Common myeloid progenitor, CD34-positive (primary cell): ENCODE data around the gene PRL.
A peak's percentile ranks its signal among the peaks of the same experiment; 100 is the strongest.

ENCODE experiments used
- CTCF ChIA-PET: fragments of 350-600 bp; sonication (Branson Sonifier 250); formaldehyde crosslinking; loops from one replicate; lab custom pipeline; 2021; ENCODE audit warnings: antibody characterized with exemption; lab: Charles Lee
- POLR2A ChIA-PET: fragments of 350-600 bp; sonication (Branson Sonifier 250); formaldehyde crosslinking; loops from one replicate; lab custom pipeline; 2021; ENCODE audit warnings: antibody characterized with exemption; lab: Charles Lee
- DNase-seq, 3 donors: peaks; one replicate each; pipeline versions ENCODE4 v3.0.0 to v3.0.0-alpha.2; 2013
- H3K27ac ChIP-seq, 2 experiments: 1 replicate in 1 of 2; 2 replicates in 1 of 2; pipeline ENCODE4 v1.7.0; 2013; ENCODE audit warnings: inconsistent platforms in 2 of 2, low read length in 2 of 2, mild to moderate bottlenecking in 2 of 2, low read depth in 1 of 2, moderate library complexity in 1 of 2; ENCODE audit not compliant: severe bottlenecking in 2 of 2, insufficient read depth in 1 of 2, poor library complexity in 1 of 2
- H3K27me3 ChIP-seq, 5 experiments: replicated peaks in 2 of 5; 1 replicate in 3 of 5; 2 replicates in 2 of 5; pipeline versions ENCODE4 v1.6.1 to v1.7.0; 2013; ENCODE audit warnings: low read length in 4 of 5, mild to moderate bottlenecking in 2 of 5, moderate library complexity in 2 of 5, inconsistent platforms in 1 of 5; ENCODE audit not compliant: insufficient read depth in 5 of 5, control insufficient read depth in 4 of 5
- H3K36me3 ChIP-seq, 4 experiments: 1 replicate in 2 of 4; 2 replicates in 2 of 4; pipeline versions ENCODE4 v1.6.1 to v1.7.0; 2013; ENCODE audit warnings: low read length in 3 of 4, control low read depth in 1 of 4, mild to moderate bottlenecking in 1 of 4; ENCODE audit not compliant: control insufficient read depth in 4 of 4, insufficient read depth in 4 of 4
- H3K4me1 ChIP-seq, 4 experiments: 1 replicate in 3 of 4; 2 replicates in 1 of 4; pipeline versions ENCODE4 v1.6.1 to v1.7.1; 2013; ENCODE audit warnings: low read length in 3 of 4, mild to moderate bottlenecking in 3 of 4, control low read depth in 1 of 4, inconsistent platforms in 1 of 4, moderate library complexity in 1 of 4; ENCODE audit not compliant: control insufficient read depth in 4 of 4, insufficient read depth in 4 of 4; ENCODE audit errors: control extremely low read depth in 1 of 4
- H3K4me3 ChIP-seq, 7 experiments: 1 replicate in 4 of 7; 2 replicates in 3 of 7; pipeline versions ENCODE4 v1.5.1 to v1.7.0; 2013; ENCODE audit warnings: mild to moderate bottlenecking in 7 of 7, low read length in 6 of 7, moderate library complexity in 6 of 7, inconsistent platforms in 2 of 7, low read depth in 2 of 7, control low read depth in 1 of 7; ENCODE audit not compliant: insufficient read depth in 4 of 7, control insufficient read depth in 1 of 7; ENCODE audit errors: extremely low read depth in 1 of 7
- H3K9me3 ChIP-seq, 5 experiments: 1 replicate in 4 of 5; 2 replicates in 1 of 5; pipeline versions ENCODE4 v1.6.1 to v1.7.1; 2013; ENCODE audit warnings: low read length in 4 of 5, mild to moderate bottlenecking in 2 of 5, inconsistent platforms in 1 of 5, low read depth in 1 of 5, moderate library complexity in 1 of 5; ENCODE audit not compliant: control insufficient read depth in 4 of 5, insufficient read depth in 2 of 5; ENCODE audit errors: control extremely low read depth in 1 of 5
- WGBS: methylation state at CpG from one replicate; pipeline ENCODE4 v1.1.5; 2013; ENCODE audit not compliant: insufficient coverage; 5-methylcytosine and 5-hydroxymethylcytosine counted together

The PRL gene

DNA sequence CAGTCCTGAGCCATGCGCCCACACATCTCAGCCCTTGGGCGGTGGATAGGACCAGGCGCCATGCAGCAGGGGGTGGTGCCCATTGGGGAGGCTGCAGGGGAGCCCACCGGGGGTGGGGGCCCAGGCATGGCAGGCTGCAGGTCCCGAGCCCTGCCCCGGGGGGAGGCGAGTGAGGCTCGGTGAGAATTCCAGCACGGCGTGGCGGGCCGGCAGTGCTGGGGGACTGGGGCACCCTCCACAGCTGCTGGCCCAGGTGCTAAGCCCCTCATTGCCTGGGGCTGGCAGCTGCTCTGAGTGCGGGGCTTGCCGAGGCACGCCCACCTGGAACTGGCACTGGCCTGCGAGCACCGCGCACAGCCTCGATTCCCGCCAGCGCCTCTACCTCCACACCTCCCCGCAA, 21.6 kb upstream of the PRL start:
- 95% methylated on average over 22 of the region's 22 CpGs for WGBS
- DNase-seq = no peak
- peaks cover 0 to 2% (median 0%) of the 10 kb centered on the region in 4 experiments for H3K4me1 ChIP-seq
- H3K36me3 ChIP-seq = no peaks in the 10 kb centered on the region
- H3K27me3 ChIP-seq = no peaks in the 10 kb centered on the region
- CTCF ChIA-PET = no interaction called here
- POLR2A ChIA-PET = no interaction called here
- H3K4me3 ChIP-seq = no peak overlapping the region
- no peak overlapping the region for H3K27ac ChIP-seq
- H3K9me3 ChIP-seq = peaks cover 0 to 8% (median 3%) of the 10 kb centered on the region in 5 experiments

DNA sequence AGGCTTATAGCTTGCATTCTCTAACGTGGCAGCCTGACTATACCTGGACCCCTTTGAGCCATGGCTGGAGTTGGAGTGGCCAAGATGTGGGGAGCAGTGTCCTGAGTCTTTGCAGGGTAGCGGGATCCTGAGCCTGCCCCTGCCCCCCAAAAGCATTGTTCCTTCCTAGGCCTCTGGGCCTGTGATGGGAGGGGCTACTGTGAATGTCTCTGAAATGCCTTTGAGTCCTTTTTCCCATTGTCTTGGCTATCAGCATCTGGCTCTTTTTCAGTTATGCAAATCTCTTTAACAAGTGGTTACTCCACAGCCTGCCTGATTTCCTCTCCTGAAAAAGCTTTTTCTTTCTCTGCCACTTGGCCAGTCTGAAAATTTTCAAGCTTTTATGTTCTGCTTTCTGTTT, 17.0 kb upstream of the PRL start:
- WGBS = 100% methylated on average over 1 of the region's 2 CpGs
- POLR2A ChIA-PET = no interaction called here
- H3K4me3 ChIP-seq = no peak overlapping the region
- H3K36me3 ChIP-seq = no peaks in the 10 kb centered on the region
- H3K9me3 ChIP-seq = peaks cover 0 to 36% (median 10%) of the 10 kb centered on the region in 5 experiments
- CTCF ChIA-PET = no interaction called here
- no peak for DNase-seq
- H3K27ac ChIP-seq = no peak overlapping the region
- no peaks in the 10 kb centered on the region for H3K27me3 ChIP-seq
- H3K4me1 ChIP-seq = peaks cover 0 to 2% (median 0%) of the 10 kb centered on the region in 4 experiments

DNA sequence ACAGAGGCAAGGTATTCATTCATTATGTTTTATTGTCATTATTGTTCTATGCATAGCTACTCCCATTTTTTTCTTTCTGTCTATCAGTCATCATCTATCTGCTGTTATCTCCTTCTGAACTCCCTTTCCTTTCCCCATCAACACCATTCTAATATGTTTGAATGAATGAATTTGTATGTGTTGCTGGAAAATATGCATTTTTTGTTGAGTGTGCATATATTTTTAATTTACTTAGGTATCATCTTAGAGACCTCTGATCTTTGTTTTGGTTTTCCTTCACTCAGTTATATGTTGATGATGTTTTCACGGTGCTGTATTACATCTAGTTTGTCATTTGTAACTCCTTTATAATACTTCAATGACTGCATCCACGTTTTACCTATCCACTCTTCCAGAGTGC, 12.1 kb upstream of the PRL start:
- no peak overlapping the region for H3K27ac ChIP-seq
- ChIA-PET CTCF (no interaction called here), POLR2A (no interaction called here)
- no peaks in the 10 kb centered on the region for H3K36me3 ChIP-seq
- H3K4me1 ChIP-seq = peaks cover 0 to 2% (median 0%) of the 10 kb centered on the region in 4 experiments
- DNase-seq = no peak
- no peak overlapping the region for H3K4me3 ChIP-seq
- no peaks in the 10 kb centered on the region for H3K27me3 ChIP-seq
- no CpG with 5 or more reads among the region's 2 CpGs for WGBS
- peaks cover 0 to 33% (median 7%) of the 10 kb centered on the region in 5 experiments for H3K9me3 ChIP-seq

DNA sequence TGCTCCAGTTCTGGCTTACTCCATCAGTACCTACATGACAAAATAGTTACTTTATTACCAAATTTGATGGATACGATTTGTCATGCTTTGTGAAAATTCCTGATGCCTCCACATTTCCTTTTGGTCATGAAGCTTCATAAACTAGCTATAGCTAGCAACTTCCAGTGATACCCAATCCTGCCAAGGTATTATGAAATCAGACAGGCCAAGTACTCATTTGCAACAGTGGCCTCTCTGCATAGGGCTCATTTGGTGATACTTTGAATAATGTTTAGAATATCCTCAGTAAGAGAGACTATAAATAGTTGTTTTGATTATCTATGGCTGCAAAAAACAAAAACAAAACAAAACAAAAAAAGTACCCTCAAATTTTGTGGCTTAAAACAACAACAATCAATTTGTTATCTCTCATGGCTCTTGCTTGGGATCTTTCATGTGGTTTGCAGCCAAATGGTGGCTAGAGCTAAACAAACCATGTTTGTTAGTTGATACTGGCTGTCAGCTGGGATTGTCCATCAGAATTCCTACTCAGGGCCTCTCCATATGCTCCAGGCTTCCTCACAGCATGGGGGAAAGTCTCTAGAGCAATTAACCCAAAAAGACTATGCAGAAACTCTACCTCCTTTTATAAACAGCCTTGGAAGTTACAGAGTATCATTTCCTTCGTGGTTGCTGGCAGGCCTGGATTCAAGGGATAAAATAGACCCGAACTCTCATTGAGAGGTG, 10.1 kb upstream of the PRL start:
- peaks cover 0 to 18% (median 3%) of the 10 kb centered on the region in 5 experiments for H3K9me3 ChIP-seq
- POLR2A ChIA-PET = no interaction called here
- 100% methylated on average over 1 of the region's 3 CpGs for WGBS
- H3K4me1 ChIP-seq = no peaks in the 10 kb centered on the region
- no peaks in the 10 kb centered on the region for H3K36me3 ChIP-seq
- H3K27ac ChIP-seq = no peak overlapping the region
- H3K27me3 ChIP-seq = no peaks in the 10 kb centered on the region
- CTCF ChIA-PET = no interaction called here
- no peak overlapping the region for H3K4me3 ChIP-seq
- DNase-seq = no peak

DNA sequence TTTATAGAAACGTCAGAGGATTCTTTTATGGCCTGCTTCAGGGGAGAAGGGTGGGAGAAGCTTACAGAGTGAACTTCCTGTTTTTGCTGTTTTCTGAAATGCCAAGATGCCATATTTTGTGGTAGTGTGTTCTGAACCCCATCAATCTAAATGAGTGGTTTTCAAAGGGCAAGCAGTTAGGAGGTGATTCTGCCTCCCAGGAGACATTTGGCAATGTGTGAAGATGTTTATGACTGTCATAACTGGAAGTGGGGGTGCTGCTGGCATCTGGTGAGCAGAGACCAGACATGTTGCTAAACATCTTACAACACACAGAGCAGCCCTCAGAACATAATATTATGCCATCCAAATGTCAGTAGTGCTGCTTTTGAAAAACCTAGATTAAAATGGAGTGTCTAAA, 6.0 kb upstream of the PRL start:
- no peak overlapping the region for H3K4me3 ChIP-seq
- H3K27me3 ChIP-seq = no peaks in the 10 kb centered on the region
- CTCF ChIA-PET = no interaction called here
- no peak overlapping the region for H3K27ac ChIP-seq
- POLR2A ChIA-PET = no interaction called here
- H3K9me3 ChIP-seq = no peaks in the 10 kb centered on the region
- DNase-seq = peak in 2 of 3 donors; percentile 42 to 57
- no peaks in the 10 kb centered on the region for H3K36me3 ChIP-seq
- H3K4me1 ChIP-seq = no peaks in the 10 kb centered on the region
- WGBS = 20% methylated on average over 1 of the region's 1 CpG

DNA sequence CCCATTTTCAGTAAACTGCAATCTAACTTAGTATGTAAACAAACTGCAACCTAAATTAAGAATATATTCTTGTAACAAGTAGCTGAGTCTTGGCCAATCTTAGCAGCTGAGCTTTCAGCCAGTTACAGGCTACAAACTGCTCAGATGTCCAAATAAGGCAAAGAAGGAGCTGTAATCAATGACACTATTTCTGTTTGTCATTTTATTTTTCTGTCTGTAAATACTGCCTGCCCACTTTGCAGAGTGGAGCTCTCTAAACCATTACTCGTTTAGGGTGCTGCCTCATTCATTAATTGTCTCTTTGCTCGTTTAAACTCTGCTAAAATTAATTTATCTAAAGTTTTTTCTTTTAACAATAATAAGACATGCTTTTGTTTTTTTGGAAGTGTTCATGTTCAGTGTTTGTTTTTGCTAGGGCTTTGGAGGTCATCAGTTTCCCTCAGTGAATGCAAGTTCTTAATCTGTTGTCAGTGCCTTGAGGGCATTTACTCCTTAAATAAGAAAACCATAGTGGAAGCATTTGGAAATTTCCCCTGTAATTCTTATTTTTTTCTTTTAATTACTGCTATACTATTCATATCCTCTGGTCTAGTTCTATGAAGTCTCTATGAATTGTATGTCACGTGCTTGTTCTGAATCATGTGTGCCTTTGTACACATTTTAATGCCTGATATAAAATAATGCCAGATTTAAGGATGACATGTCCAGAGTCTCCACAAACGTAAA, 3.6 kb upstream of the PRL start:
- Histone ChIP-seq H3K9me3 (no peaks in the 10 kb centered on the region), H3K27ac (no peak overlapping the region), H3K27me3 (no peaks in the 10 kb centered on the region), H3K36me3 (no peaks in the 10 kb centered on the region), H3K4me1 (no peaks in the 10 kb centered on the region), H3K4me3 (no peak overlapping the region)
- DNase-seq = no peak
- CTCF ChIA-PET = no interaction called here
- POLR2A ChIA-PET = no interaction called here
- 100% methylated on average over 1 of the region's 4 CpGs for WGBS

DNA sequence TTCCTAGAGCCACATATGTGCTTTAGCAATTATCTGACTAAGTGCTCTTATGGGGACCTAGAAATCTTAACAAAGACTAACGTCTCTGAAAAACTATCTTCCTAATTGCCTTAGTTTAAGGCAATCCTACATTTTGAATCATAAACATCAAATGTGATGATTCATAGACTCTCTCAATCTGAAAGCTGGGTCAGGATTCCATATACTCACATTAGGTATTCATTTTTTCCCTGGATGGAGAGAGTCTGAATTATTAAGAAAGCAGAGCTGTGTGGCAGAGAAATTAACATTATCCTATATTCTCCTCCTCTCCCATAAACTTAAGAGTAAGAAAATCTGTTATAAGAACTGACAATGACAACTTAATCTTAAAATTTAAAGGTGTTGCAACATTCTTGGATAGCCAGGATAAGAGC, 1.6 kb upstream of the PRL start:
- 100% methylated on average over 1 of the region's 1 CpG for WGBS
- POLR2A ChIA-PET = no interaction called here
- CTCF ChIA-PET = no interaction called here

More for the DNA sequence above, 1.6 kb upstream of the PRL start:
- Histone ChIP-seq H3K27me3 (no peaks in the 10 kb centered on the region), H3K36me3 (no peaks in the 10 kb centered on the region), H3K4me3 (no peak overlapping the region), H3K4me1 (no peaks in the 10 kb centered on the region), H3K27ac (no peak overlapping the region), H3K9me3 (no peaks in the 10 kb centered on the region)
- no peak for DNase-seq
